Mesothelial cell of epicardium (in vitro differentiated cells): ENCODE measurements around the gene LCN12. TPM values are rescaled to one million over a fixed set of nuclear protein-coding genes. Genes with fewer than 3 reads are reported as not detected.

Experiments used
- DNase-seq, 2 experiments: peaks; one replicate each; pipeline ENCODE4 v3.0.0; 2021; ENCODE audit warnings: low spot score in 2 of 2; ENCODE audit not compliant: unreplicated experiment in 2 of 2
- H3K27ac Mint-ChIP-seq: 2 replicates; pipeline ENCODE4 v1.8.0; 2021; ENCODE audit warnings: mixed read lengths
- H3K27me3 Mint-ChIP-seq: 2 replicates; pipeline ENCODE4 v1.8.0; 2021; ENCODE audit warnings: low read depth, mixed read lengths
- H3K36me3 Mint-ChIP-seq: 2 replicates; pipeline ENCODE4 v1.8.0; 2021; ENCODE audit warnings: mixed read lengths
- H3K4me1 Mint-ChIP-seq: 2 replicates; pipeline ENCODE4 v1.8.0; 2021; ENCODE audit warnings: mixed read lengths
- H3K4me3 Mint-ChIP-seq: 2 replicates; pipeline ENCODE4 v1.8.0; 2021; ENCODE audit warnings: mild to moderate bottlenecking, moderate library complexity, mixed read lengths
- H3K9me3 Mint-ChIP-seq: 2 replicates; pipeline ENCODE4 v1.8.0; 2021; ENCODE audit warnings: mixed read lengths
- total RNA-seq: library from RNA; stranded (reverse); gene quantifications from 3 replicates; pipeline ENCODE4 v1.2.1, GENCODE V29; 2021
- TF ChIP-seq, protein P1 (sequence below): fragments of 200-600 bp; sonication (generic); IDR thresholded peaks from one replicate; pipeline ENCODE4 v1.5.0; 2021; ENCODE audit warnings: antibody characterized with exemption; ENCODE audit not compliant: unreplicated experiment

LCN12 gene
- total RNA-seq, 1 donor from 2014 or later = 13.3 TPM

DNA sequence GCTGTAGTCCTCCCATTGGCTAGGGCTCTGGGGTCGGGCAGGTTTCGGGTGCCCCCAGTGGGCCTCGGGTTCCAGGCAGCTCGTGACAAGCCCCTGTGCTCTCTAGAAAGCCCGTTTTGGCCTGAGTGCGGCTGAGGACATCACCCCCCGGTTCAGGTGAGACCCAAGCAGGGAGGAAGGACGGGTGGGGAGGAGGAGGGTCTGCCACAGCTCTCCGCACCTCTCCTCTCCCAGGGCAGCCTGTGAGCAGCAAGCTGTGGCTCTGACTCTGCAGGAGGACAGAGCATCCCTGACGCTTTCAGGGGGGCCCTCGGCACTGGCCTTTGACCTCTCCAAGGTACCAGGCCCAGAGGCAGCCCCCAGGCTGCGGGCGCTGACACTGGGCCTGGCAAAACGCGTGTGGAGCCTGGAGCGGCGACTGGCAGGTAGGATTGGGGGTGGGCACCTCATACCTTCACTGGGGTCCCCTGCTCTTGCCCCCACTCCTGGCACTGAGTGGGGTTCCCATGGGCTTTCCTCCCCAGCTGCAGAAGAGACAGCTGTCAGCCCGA, 40.8 kb downstream of the LCN12 start:
- TF ChIP-seq, protein P1, sequence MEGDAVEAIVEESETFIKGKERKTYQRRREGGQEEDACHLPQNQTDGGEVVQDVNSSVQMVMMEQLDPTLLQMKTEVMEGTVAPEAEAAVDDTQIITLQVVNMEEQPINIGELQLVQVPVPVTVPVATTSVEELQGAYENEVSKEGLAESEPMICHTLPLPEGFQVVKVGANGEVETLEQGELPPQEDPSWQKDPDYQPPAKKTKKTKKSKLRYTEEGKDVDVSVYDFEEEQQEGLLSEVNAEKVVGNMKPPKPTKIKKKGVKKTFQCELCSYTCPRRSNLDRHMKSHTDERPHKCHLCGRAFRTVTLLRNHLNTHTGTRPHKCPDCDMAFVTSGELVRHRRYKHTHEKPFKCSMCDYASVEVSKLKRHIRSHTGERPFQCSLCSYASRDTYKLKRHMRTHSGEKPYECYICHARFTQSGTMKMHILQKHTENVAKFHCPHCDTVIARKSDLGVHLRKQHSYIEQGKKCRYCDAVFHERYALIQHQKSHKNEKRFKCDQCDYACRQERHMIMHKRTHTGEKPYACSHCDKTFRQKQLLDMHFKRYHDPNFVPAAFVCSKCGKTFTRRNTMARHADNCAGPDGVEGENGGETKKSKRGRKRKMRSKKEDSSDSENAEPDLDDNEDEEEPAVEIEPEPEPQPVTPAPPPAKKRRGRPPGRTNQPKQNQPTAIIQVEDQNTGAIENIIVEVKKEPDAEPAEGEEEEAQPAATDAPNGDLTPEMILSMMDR = no peak
- Mint-ChIP-seq H3K27me3 (peaks cover 2% of the 10 kb centered on the region), H3K9me3 (peaks cover 5% of the 10 kb centered on the region), H3K4me3 (peak overlapping the region; percentile 73), H3K36me3 (no peaks in the 10 kb centered on the region), H3K4me1 (peaks cover 29% of the 10 kb centered on the region), H3K27ac (peak overlapping the region; percentile 81)
- no peak for DNase-seq

GRCh38 chr9:136994180-136994887, 42.3 kb downstream of the LCN12 start:
- Mint-ChIP-seq H3K27ac (no peak overlapping the region), H3K4me3 (peak overlapping the region; percentile 73)

DNA sequence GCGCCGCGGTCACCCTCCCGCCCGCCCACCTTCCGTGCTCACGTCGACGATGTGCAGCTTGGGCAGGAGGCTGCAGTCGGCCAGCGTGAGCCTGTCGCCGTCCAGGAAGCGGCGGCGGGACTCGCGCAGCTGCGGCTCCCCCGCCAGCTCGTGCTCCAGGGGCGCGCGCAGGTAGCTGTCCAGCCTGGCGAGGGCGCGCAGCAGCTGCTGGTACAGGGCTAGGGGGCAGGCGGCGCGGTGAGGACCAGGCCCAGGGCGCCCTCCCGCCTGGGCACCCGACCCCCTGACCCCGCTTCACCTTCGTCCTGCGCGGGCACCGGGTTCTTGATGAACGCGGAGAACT, 42.8 kb downstream of the LCN12 start:
- Mint-ChIP-seq H3K36me3 (no peaks in the 10 kb centered on the region), H3K9me3 (peaks cover 5% of the 10 kb centered on the region), H3K4me3 (no peak overlapping the region), H3K27me3 (peaks cover 2% of the 10 kb centered on the region), H3K27ac (no peak overlapping the region), H3K4me1 (peaks cover 27% of the 10 kb centered on the region)
- no peak for DNase-seq
- TF ChIP-seq, protein P1 = no peak

More at GRCh38 chr9:136994180-136994887, 42.3 kb downstream of the LCN12 start:
- DNase-seq = no peak
- Mint-ChIP-seq H3K27me3 (peaks cover 2% of the 10 kb centered on the region), H3K4me1 (peaks cover 30% of the 10 kb centered on the region), H3K36me3 (no peaks in the 10 kb centered on the region), H3K9me3 (peaks cover 5% of the 10 kb centered on the region)
- TF ChIP-seq, protein P1 = no peak

DNA sequence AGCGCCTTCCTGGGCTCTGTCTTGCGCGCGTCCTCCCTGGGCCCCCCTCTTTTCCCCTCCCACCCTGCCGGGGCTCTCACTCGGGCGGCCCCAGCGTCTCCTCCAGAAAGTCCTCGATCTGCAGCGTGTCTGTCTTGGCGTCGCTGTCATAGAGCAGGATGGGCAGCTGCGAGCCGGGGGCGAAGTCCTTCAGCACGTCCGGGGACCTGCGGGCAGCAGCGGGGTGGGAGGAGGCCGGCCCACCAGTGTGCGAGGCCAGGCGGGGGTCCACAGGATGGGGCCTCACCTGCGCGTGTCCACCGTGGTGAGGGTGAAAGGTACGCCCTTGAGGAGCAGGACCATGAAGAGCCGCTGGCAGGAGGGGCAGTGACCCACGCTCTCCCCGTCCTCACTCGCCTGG, 43.3 kb downstream of the LCN12 start:
- Mint-ChIP-seq H3K4me3 (no peak overlapping the region), H3K4me1 (peaks cover 32% of the 10 kb centered on the region), H3K36me3 (no peaks in the 10 kb centered on the region), H3K9me3 (peaks cover 5% of the 10 kb centered on the region), H3K27me3 (no peaks in the 10 kb centered on the region), H3K27ac (no peak overlapping the region)
- TF ChIP-seq, protein P1 = no peak
- DNase-seq = no peak

DNA sequence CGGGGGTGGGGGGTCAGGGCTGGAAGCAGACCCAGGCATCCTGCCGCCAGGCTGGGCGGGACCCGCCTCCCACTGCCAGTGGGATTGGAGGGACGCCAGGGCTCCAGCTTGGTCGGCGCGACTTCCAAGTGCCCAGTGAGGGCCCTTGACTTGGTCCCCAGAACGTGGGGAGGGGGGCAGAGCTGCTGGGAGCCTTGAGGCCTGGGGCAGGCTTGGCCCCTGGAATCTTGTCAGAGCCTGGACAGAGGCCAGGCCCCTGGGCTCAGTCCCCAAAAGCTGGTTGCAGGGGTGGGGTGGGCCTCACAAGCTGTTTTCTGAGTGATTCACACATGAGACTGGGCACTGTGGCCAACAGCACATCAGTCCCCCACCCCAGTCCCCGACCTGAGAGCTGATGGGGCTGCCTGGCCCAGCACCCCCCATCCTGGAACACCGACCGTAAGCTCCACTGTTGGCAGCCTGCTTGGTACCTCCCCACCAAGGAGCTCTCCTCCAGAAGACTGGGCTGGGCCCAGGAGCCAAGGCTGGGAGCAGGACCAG, 43.8 kb downstream of the LCN12 start:
- Mint-ChIP-seq H3K9me3 (peaks cover under 1% of the 10 kb centered on the region), H3K27ac (peak overlapping the region; percentile 16), H3K4me1 (peaks cover 35% of the 10 kb centered on the region), H3K27me3 (no peaks in the 10 kb centered on the region), H3K4me3 (peak overlapping the region; percentile 55), H3K36me3 (no peaks in the 10 kb centered on the region)
- no peak for DNase-seq
- TF ChIP-seq, protein P1 = no peak
